D721Med (cell line): ENCODE data around the gene PRKAB1.

Experiments
- DNase-seq: peaks from one replicate; pipeline ENCODE4 v3.0.0; 2011; ENCODE audit warnings: low spot score; ENCODE audit not compliant: insufficient read length
- FAIRE-seq: peaks from 2 replicates; lab custom pipeline; 2011; peaks lifted over from hg19 to GRCh38; lab: Jason Lieb, UNC
- TF ChIP-seq, protein P1 (sequence below): IDR thresholded peaks from 2 replicates; pipeline ENCODE4 v1.5.1; 2012; ENCODE audit warnings: mild to moderate bottlenecking, control low read depth; ENCODE audit not compliant: insufficient read depth; ENCODE audit errors: missing control alignments

Gene PRKAB1

DNA sequence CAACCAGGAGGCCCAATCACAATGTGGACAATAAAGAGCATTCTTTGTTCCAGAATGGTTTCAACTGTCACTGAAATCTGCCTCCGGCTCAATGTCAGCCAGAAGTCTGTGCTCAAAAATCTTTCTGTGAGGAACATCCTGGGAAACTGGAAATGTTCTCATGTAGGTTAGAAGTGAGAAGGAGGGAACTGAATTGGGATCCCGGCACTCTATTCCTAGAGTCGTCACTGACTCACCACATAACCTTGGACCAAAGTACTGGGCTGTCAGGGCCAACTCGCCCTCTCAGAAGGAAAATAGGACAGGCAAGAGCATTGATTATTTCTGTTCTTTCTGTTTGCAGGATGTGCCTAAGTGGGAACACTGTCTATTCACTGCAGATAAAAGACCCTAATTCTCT lies 57.6 kb downstream of the PRKAB1 start:
- TF ChIP-seq, protein P1, sequence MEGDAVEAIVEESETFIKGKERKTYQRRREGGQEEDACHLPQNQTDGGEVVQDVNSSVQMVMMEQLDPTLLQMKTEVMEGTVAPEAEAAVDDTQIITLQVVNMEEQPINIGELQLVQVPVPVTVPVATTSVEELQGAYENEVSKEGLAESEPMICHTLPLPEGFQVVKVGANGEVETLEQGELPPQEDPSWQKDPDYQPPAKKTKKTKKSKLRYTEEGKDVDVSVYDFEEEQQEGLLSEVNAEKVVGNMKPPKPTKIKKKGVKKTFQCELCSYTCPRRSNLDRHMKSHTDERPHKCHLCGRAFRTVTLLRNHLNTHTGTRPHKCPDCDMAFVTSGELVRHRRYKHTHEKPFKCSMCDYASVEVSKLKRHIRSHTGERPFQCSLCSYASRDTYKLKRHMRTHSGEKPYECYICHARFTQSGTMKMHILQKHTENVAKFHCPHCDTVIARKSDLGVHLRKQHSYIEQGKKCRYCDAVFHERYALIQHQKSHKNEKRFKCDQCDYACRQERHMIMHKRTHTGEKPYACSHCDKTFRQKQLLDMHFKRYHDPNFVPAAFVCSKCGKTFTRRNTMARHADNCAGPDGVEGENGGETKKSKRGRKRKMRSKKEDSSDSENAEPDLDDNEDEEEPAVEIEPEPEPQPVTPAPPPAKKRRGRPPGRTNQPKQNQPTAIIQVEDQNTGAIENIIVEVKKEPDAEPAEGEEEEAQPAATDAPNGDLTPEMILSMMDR, result no peak
- FAIRE-seq, result no peak
- DNase-seq, result no peak

DNA sequence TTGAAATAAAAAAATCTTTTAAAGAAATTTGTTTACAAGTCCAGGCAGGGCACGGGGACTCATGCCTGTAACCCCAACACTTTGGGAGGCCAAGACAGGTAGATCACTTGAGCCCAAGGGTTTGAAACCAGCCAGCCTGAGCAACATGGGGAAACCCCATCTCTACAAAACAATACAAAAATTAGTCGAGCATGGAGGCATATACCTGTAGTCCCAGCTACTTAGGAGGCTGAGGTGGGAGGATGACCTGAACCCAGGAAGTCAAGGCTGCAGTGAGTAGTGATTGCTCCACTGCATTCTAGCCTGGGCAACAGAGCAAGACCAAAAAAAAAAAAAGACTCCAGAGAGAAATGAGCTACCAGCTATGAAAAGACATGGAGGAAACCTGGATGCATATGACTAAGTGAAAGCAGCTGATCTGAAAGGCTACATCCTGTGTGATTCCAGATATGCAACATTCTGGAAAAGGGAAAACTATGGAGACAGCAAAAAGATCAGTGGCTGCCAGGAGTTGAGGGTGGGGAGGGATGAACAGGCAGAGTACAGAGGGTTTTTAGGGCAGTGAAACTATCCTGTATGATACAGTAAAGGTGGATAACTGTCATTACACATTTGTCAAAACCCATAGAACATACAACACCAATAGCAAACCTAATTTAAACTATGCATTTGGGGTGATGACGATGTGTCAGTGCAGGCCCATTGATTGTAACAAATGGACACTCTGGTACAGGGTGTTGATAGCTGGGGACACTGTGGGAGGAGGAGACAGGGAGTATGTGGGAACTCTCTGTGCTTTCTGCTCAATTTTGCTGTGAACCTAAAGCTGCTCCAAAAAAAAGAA lies 59.9 kb downstream of the PRKAB1 start:
- DNase-seq (no peak), FAIRE-seq (no peak)
- TF ChIP-seq, protein P1, result no peak

DNA sequence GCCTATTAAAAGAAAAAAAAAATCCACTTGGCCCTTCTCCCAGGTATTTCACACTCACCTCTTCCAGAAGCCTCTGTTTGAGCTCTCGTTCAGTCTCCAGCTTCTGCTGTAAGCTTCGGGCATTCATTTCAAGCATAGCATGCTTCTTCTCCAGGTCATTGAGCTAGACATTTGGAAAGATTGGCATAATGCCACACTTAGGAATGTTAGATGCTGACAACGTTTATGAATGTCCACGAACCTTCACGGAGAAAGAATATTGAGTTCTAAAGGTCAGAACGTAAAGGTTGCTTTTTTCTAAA lies 60.5 kb downstream of the PRKAB1 start:
- FAIRE-seq (no peak), DNase-seq (no peak)
- TF ChIP-seq, protein P1, result no peak

DNA sequence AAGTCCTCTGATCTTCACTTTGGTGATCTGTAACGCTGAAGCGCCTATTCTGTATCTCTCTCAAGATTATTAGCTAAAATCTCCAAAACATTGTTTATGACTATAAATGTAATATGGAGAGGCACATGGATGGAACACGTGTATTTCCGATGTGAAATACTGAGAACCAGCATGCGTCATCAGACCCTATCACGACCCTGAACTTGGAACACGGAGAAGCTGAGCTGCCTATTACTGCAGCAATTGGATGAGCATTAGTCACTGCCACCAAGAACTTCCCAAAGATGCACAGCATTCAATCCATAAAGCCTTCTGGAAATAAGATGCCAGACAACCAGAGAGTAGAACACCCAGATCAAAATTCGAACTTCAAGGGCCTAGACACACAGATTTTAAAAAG lies 61.9 kb downstream of the PRKAB1 start:
- FAIRE-seq, result no peak
- TF ChIP-seq, protein P1, result no peak
- DNase-seq, result no peak

DNA sequence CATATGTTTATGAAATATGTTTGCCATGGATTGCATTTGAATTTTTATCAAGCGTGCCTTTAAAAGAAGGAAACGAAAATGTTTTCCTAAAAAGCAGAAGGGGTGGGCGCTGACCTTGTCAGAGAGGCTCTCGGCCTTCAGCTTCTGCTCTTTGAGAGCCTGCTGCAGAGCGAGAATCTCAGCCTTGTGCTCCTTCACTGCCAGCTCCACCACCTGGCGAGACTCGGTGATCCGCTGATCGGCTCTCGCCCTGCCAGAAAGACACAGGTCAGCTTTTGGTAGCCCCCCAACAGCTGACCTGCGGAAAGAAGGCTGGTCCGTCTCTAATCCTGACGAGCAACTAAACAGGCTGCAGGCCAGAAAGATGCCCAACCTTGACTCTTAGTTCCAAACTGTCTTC lies 62.4 kb downstream of the PRKAB1 start:
- TF ChIP-seq, protein P1, result no peak
- DNase-seq, result no peak
- FAIRE-seq, result no peak
